Activated T-cell treated with anti-CD3 and anti-CD28 coated beads, Interleukin-2, amount 50 U/mL, for 72 hours (primary cell): Measurements from ENCODE around the gene CASS4. TPM values are rescaled to one million over a fixed set of nuclear protein-coding genes. Genes with fewer than 3 reads are reported as not detected.
A peak's percentile ranks its signal among the peaks of the same experiment; 100 is the strongest.

ENCODE experiments used
- ATAC-seq, 2 donors: fragments of 150-1000 bp; cut with Tn5 transposase; replicated peaks in 1 of 2; 2 replicates each; pipeline ENCODE4 v1.10.0; 2021; ENCODE audit warnings: moderate library complexity in 2 of 2, mild to moderate bottlenecking in 1 of 2
- DNase-seq, 2 donors: peaks; one replicate each; pipeline ENCODE4 v3.0.0; 2021 to 2022; ENCODE audit warnings: mixed read lengths in 1 of 2
- H3K27ac Mint-ChIP-seq: one replicate; pipeline ENCODE4 v1.8.0; 2022; ENCODE audit warnings: mild to moderate bottlenecking, moderate library complexity, mixed read lengths
- H3K27me3 Mint-ChIP-seq: one replicate; pipeline ENCODE4 v1.8.0; 2022; ENCODE audit warnings: low read depth, mixed read lengths
- H3K36me3 Mint-ChIP-seq, 2 donors: one replicate each; pipeline ENCODE4 v1.8.0; 2022; ENCODE audit warnings: mixed read lengths in 2 of 2, mild to moderate bottlenecking in 1 of 2; ENCODE audit not compliant: insufficient read depth in 2 of 2
- H3K4me1 Mint-ChIP-seq: one replicate; pipeline ENCODE4 v1.8.0; 2022; ENCODE audit warnings: low read depth, mixed read lengths
- H3K4me3 Mint-ChIP-seq, 2 donors: one replicate each; pipeline ENCODE4 v1.8.0; 2022; ENCODE audit warnings: mild to moderate bottlenecking in 2 of 2, mixed read lengths in 2 of 2, moderate library complexity in 2 of 2
- H3K9me3 Mint-ChIP-seq, 2 donors: one replicate each; pipeline ENCODE4 v1.8.0; 2022; ENCODE audit warnings: mixed read lengths in 2 of 2
- total RNA-seq, 2 donors: library from RNA; stranded (reverse); gene quantifications; one replicate each; pipeline ENCODE4 v1.2.3, GENCODE V29; 2022

The CASS4 gene
- total RNA-seq, 2 donors from 2014 or later: 3.5 to 6.9 TPM

- no peaks in the 10 kb centered on the region for H3K27me3 Mint-ChIP-seq
- H3K9me3 Mint-ChIP-seq: no peaks in the 10 kb centered on the region
- H3K4me1 Mint-ChIP-seq: peaks cover 51% of the 10 kb centered on the region
- ATAC-seq (no peak), DNase-seq (no peak)
- peaks cover 0 to 5% of the 10 kb centered on the region in 2 donors for H3K36me3 Mint-ChIP-seq
- H3K27ac Mint-ChIP-seq: peak overlapping the region; percentile 91
- H3K4me3 Mint-ChIP-seq: peak overlapping the region; percentile 64 to 66
Observed at GRCh38 chr20:56429941-56430340, 17.9 kb downstream of the CASS4 start.

DNA sequence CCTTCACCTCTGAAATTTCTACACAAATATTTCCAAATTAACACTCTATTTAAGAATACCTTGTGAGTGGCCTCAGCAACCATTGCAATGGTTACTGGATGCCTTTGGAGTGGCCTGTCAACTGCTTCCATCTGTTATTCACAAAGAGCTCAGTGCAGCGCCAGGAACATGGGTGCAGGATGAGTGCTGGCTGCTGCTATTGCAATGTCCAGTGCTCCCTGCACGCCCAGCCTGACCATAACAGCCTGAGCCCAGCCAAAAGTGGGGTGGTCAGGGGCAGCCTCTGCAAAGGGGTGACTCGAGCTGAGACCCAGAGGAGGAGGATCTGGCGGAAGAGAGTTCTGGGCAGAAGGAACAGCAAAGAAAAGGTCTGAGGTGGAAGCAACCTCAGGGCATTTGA lies 18.4 kb downstream of the CASS4 start:
- ATAC-seq (no peak), DNase-seq (no peak)
- Mint-ChIP-seq H3K4me3 (peak overlapping the region; percentile 64 to 66), H3K9me3 (no peaks in the 10 kb centered on the region), H3K4me1 (peaks cover 49% of the 10 kb centered on the region), H3K27me3 (no peaks in the 10 kb centered on the region), H3K27ac (peak overlapping the region; percentile 91), H3K36me3 (peaks cover 0 to 5% of the 10 kb centered on the region in 2 donors)

DNA sequence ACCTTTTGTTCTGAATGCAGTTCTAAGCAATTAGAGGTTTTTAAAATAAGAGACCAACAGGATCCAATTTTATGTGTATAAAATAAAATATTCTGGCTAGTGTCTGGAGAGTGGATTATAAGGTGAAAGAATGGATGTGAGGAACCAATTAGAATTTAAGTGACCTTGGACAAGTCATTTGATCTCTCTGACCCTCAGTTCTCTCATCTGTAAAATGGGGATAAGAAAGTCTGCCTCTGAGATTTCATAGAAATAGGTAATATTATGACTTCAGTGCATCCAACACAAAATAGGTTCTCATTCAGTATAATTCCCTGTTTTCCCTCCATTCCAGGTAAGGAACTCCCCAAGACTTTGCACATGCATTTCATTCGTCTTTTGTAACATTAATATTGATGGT lies 18.9 kb downstream of the CASS4 start:
- no peaks in the 10 kb centered on the region for H3K9me3 Mint-ChIP-seq
- DNase-seq (no peak), ATAC-seq (no peak)
- no peak overlapping the region for H3K4me3 Mint-ChIP-seq
- H3K36me3 Mint-ChIP-seq: peaks cover 0 to 5% of the 10 kb centered on the region in 2 donors
- peaks cover 49% of the 10 kb centered on the region for H3K4me1 Mint-ChIP-seq
- H3K27ac Mint-ChIP-seq: no peak overlapping the region
- no peaks in the 10 kb centered on the region for H3K27me3 Mint-ChIP-seq

DNA sequence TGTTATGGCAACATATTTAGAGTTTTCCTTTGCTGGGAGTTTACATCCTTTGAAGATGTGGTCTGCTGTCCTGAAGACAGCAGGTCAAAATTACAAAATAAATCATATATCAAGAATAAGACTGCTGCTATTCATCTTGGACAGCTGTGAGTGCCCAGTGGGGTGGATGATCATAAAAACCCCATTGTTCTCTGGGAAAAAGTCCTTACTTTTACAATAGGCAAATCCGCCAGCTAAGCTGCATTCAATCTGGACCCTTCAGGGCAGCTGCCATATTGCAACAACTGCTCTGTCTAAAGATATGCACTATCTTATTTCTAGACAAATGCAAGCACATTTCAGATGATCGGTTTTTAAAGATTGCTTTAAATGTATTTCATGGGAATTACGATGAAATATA lies 19.4 kb downstream of the CASS4 start:
- peaks cover 49% of the 10 kb centered on the region for H3K4me1 Mint-ChIP-seq
- ATAC-seq (no peak), DNase-seq (no peak)
- H3K36me3 Mint-ChIP-seq: peaks cover 0 to 5% of the 10 kb centered on the region in 2 donors
- H3K4me3 Mint-ChIP-seq: no peak overlapping the region
- H3K27ac Mint-ChIP-seq: no peak overlapping the region
- H3K9me3 Mint-ChIP-seq: no peaks in the 10 kb centered on the region
- H3K27me3 Mint-ChIP-seq: no peaks in the 10 kb centered on the region

DNA sequence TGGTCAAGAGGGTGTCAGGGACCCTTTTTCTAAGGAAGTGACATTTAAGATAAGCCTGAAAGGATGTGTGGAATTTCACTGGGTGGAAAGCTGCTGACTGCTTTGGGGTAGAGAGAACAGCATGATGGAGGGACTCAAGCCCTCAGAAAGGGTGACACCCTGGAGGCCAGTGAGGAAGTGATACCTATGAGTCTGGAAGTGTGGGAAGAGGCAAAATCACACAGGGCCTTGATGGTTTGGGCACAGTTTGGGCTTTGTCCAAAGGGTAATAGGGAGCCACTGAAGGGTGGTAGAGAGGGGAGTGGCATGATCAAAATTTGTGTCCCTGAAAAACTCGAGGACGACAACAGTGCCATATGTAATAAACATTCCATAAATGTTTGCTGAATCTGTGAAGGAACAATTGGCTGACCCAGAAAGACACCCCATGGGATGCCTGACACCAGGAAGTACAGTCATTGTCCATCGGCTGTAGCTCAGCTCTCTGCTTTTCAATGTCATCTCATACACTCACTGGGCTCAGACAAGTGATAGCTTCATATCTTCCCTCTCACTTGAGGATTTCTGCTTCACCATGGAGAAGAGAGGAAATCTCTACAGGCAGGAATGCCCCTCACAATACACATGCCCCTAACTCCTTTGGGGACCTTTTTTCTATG lies 21.3 kb downstream of the CASS4 start:
- peaks cover 1 to 5% of the 10 kb centered on the region in 2 donors for H3K36me3 Mint-ChIP-seq

DNA sequence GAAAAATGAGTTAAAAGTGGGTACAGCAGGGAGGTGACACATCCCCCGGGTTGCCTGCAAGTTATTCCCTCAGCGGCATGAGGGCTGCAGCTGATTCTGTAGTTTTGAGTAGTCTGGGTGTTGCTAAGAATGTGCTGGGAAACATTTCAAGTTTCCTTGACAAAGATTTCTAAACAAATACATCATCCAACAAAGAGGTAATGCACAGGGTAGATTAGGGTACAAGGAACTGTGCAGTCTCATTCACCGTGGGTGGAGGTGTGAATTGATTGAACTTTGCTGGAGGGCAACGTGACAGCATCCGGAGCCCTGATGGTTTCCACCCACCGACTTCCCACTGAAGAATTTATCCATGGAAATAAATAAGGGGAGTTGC lies 21.8 kb downstream of the CASS4 start:
- H3K4me1 Mint-ChIP-seq: peaks cover 47% of the 10 kb centered on the region
- H3K27ac Mint-ChIP-seq: no peak overlapping the region
- H3K9me3 Mint-ChIP-seq: no peaks in the 10 kb centered on the region
- peak; percentile 27 to 52 for ATAC-seq
- peak overlapping the region in 1 of 2 donors; percentile 50 for H3K4me3 Mint-ChIP-seq
- peaks cover 1 to 5% of the 10 kb centered on the region in 2 donors for H3K36me3 Mint-ChIP-seq
- no peak for DNase-seq
- no peaks in the 10 kb centered on the region for H3K27me3 Mint-ChIP-seq

More for the DNA sequence above, 21.3 kb downstream of the CASS4 start:
- ATAC-seq (peak in 1 of 2 donors; percentile 25), DNase-seq (no peak)
- no peaks in the 10 kb centered on the region for H3K27me3 Mint-ChIP-seq
- H3K27ac Mint-ChIP-seq: peak overlapping the region; percentile 19
- H3K4me1 Mint-ChIP-seq: peaks cover 47% of the 10 kb centered on the region
- H3K9me3 Mint-ChIP-seq: no peaks in the 10 kb centered on the region
- peak overlapping the region in 1 of 2 donors; percentile 50 for H3K4me3 Mint-ChIP-seq

DNA sequence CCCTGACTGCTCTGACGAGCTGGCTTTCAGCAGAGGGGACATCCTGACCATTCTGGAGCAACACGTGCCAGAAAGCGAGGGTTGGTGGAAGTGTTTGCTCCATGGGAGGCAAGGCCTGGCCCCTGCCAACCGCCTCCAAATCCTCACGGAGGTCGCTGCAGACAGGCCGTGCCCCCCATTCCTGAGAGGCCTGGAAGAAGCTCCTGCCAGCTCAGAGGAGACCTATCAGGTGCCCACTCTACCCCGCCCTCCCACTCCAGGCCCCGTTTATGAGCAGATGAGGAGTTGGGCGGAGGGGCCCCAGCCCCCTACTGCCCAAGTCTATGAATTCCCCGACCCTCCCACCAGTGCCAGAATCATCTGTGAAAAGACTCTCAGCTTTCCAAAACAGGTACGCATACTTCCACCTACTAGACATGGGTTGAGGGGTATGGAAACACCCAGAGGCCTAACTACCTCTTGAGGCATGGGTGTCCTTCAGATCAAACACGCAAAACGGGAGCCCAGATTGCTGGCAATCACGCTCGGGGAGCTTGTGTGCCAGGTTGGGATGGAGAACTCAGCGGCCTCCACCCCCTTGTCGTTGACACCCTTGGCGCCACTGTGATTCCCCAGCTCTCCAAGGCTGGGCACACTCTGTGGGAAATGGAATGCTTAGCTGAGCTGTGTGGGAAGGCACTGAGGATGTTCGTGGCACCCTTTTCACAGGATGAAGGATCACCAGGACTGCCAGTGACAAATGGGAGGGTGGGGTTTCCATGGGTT lies 25.3 kb downstream of the CASS4 start:
- Mint-ChIP-seq H3K9me3 (no peaks in the 10 kb centered on the region), H3K4me1 (peaks cover 53% of the 10 kb centered on the region), H3K27me3 (no peaks in the 10 kb centered on the region), H3K27ac (no peak overlapping the region), H3K4me3 (no peak overlapping the region), H3K36me3 (peaks cover 0 to 1% of the 10 kb centered on the region in 2 donors)
- ATAC-seq: no peak
- no peak for DNase-seq

GRCh38 chr20:56438284-56438683 lies 26.2 kb downstream of the CASS4 start:
- no peak for ATAC-seq
- Mint-ChIP-seq H3K36me3 (peaks cover 0 to 1% of the 10 kb centered on the region in 2 donors), H3K27me3 (no peaks in the 10 kb centered on the region), H3K4me1 (peaks cover 57% of the 10 kb centered on the region), H3K9me3 (no peaks in the 10 kb centered on the region), H3K27ac (peak overlapping the region; percentile 83), H3K4me3 (peak overlapping the region; percentile 35 to 54)
- no peak for DNase-seq

- ATAC-seq (peak; percentile 20 to 47), DNase-seq (no peak)
- Mint-ChIP-seq H3K4me3 (peak overlapping the region; percentile 65 to 81), H3K27me3 (no peaks in the 10 kb centered on the region), H3K27ac (peak overlapping the region; percentile 93), H3K36me3 (peaks cover 0 to 2% of the 10 kb centered on the region in 2 donors), H3K4me1 (peaks cover 53% of the 10 kb centered on the region), H3K9me3 (no peaks in the 10 kb centered on the region)
Observed at GRCh38 chr20:56439771-56440291, 27.8 kb downstream of the CASS4 start.

GRCh38 chr20:56440346-56441007 lies 28.4 kb downstream of the CASS4 start:
- Mint-ChIP-seq H3K27me3 (no peaks in the 10 kb centered on the region), H3K27ac (peak overlapping the region; percentile 93), H3K9me3 (no peaks in the 10 kb centered on the region), H3K4me1 (peaks cover 53% of the 10 kb centered on the region), H3K4me3 (peak overlapping the region; percentile 65 to 81), H3K36me3 (peaks cover 0 to 2% of the 10 kb centered on the region in 2 donors)
- peak; percentile 58 to 72 for ATAC-seq
- peak; percentile 63 to 68 for DNase-seq

DNA sequence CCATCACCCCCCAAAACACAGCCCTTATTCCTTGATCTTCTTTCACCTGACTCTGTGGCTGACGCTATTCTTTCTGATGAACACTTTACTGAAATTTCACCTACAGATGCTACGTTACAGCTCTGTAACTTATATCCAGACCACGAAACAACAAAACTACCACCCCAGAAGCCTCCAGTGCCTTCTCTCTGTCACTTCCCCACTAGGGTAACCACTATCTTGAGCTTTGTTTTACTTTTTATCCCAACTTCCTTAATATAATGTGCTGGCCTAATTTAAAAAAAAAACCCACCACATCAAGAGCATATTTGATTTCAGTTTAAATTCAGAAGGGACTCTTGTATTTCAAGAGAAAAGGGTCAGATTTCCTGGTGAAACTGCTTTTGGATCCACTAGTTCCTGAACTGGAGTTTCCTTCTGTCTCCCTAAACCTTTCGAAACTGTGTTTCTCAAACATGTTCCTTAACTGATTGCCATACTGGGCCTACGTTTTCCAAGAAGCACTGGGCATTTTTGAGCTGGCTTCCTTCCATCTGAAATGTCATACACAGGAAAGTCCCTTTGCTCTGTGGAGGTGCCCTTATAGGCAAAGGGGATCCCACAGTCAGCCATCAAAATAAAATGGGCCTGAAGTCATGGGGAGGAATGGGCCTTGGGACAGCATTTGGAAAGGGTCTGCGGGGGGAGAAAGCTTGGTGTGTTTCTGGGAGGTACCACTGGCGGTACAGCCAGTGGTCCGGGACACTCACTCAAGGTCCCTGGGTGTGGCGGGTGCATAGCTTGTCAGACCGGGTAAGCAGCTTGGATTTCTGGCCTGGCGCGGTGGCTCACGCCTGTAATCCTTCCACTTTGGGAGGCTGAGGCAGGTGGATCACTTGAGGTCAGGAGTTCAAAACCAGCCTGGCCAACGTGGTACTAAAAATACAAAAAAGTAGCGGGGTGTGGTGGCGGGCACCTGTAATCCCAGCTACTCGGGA lies 30.6 kb downstream of the CASS4 start:
- Mint-ChIP-seq H3K36me3 (peaks cover 0 to 2% of the 10 kb centered on the region in 2 donors), H3K27ac (peak overlapping the region; percentile 82), H3K4me3 (peak overlapping the region; percentile 34 to 58), H3K9me3 (no peaks in the 10 kb centered on the region), H3K4me1 (peaks cover 50% of the 10 kb centered on the region), H3K27me3 (no peaks in the 10 kb centered on the region)
- DNase-seq: no peak
- peak; percentile 22 to 61 for ATAC-seq
